Smooth muscle cell (in vitro differentiated cells): ENCODE data around the gene EVI5L. TPM values are rescaled to one million over a fixed set of nuclear protein-coding genes. Genes with fewer than 3 reads are reported as not detected.
A peak's percentile ranks its signal among the peaks of the same experiment; 100 is the strongest.

Experiments
- DNase-seq: peaks from one replicate; lab custom pipeline; 2025; ENCODE audit not compliant: unreplicated experiment; lab: John Stamatoyannopoulos, UW
- H2AFZ ChIP-seq: fragments of 200-600 bp; sonication (generic); 2 replicates; pipeline ENCODE4 v1.6.0; 2016; ENCODE audit warnings: antibody characterized with exemption, low read depth, mild to moderate bottlenecking
- H3F3A ChIP-seq: fragments of 200-600 bp; sonication (generic); 2 replicates; pipeline ENCODE4 v1.6.0; 2017; ENCODE audit warnings: antibody characterized with exemption, low read depth
- H3K27ac ChIP-seq: fragments of 200-600 bp; sonication (generic); 2 replicates; pipeline ENCODE4 v1.5.1; 2016; ENCODE audit warnings: low read depth, mild to moderate bottlenecking
- H3K27me3 ChIP-seq: fragments of 200-600 bp; sonication (generic); 2 replicates; pipeline ENCODE4 v1.6.1; 2016; ENCODE audit warnings: low read depth, mild to moderate bottlenecking
- H3K36me3 ChIP-seq: fragments of 200-600 bp; sonication (generic); 2 replicates; pipeline ENCODE4 v1.5.1; 2016; ENCODE audit warnings: low read depth
- H3K4me1 ChIP-seq: fragments of 200-600 bp; sonication (generic); 2 replicates; pipeline ENCODE4 v1.5.1; 2016; ENCODE audit warnings: low read depth
- H3K4me2 ChIP-seq: fragments of 200-600 bp; sonication (generic); 2 replicates; pipeline ENCODE4 v1.6.0; 2016; ENCODE audit warnings: mild to moderate bottlenecking
- H3K4me3 ChIP-seq: fragments of 200-600 bp; sonication (generic); 2 replicates; pipeline ENCODE4 v1.5.1; 2016; ENCODE audit warnings: mild to moderate bottlenecking
- H3K79me2 ChIP-seq: fragments of 200-600 bp; sonication (generic); 2 replicates; pipeline ENCODE4 v1.6.0; 2016; ENCODE audit warnings: low read depth, mild to moderate bottlenecking
- H3K9ac ChIP-seq: fragments of 200-600 bp; sonication (generic); 2 replicates; pipeline ENCODE4 v1.6.0; 2016; ENCODE audit warnings: low read depth
- H3K9me3 ChIP-seq: fragments of 200-600 bp; sonication (generic); replicated peaks from 2 replicates; pipeline ENCODE4 v1.5.1; 2016; ENCODE audit warnings: low read depth
- H4K20me1 ChIP-seq: fragments of 200-600 bp; sonication (generic); 2 replicates; pipeline ENCODE4 v1.6.0; 2016; ENCODE audit warnings: low read depth
- CTCF ChIP-seq: fragments of 200-600 bp; sonication (generic); IDR thresholded peaks from 2 replicates; pipeline ENCODE4 v1.5.1; 2017; ENCODE audit warnings: borderline replicate concordance, mild to moderate bottlenecking, antibody characterized with exemption; ENCODE audit not compliant: insufficient read depth, poor library complexity, severe bottlenecking
- WGBS: methylation state at CpG from one replicate; pipeline ENCODE4 v1.1.7; 2016; ENCODE audit warnings: low lambda C conversion rate; 5-methylcytosine and 5-hydroxymethylcytosine counted together
- polyA plus RNA-seq: library from polyadenylated mRNA; unstranded; fragments of >200 nt; fragmentation: Nextera tagmentation; extraction: Ambion mirVana; gene quantifications from 2 replicates; pipeline ENCODE4 v1.2.1, GENCODE V29; 2016
- total RNA-seq: library from RNA; depleted of rRNA; stranded (reverse); fragments of >200 nt; gene quantifications from 2 replicates; pipeline ENCODE4 v1.2.3, GENCODE V29; 2014

The EVI5L gene
- total and polyA plus RNA-seq, 2 experiments from 2014 or later, result 8.8 to 21.2 TPM

- H3K4me3 ChIP-seq, result peak overlapping the region; percentile 43
- no peak overlapping the region for H2AFZ ChIP-seq
- H3K4me1 ChIP-seq, result peaks cover 4% of the 10 kb centered on the region
These were observed 41.7 kb downstream of the EVI5L start for GRCh38 chr19:7871437-7872305.

GRCh38 chr19:7872306-7873204, 42.5 kb downstream of the EVI5L start:
- no peak for TF ChIP-seq CTCF
- WGBS, result 62% methylated on average over 42 of the region's 47 CpGs

More at GRCh38 chr19:7871437-7872305, 41.7 kb downstream of the EVI5L start:
- peaks cover 3% of the 10 kb centered on the region for H3F3A ChIP-seq
- H3K9ac ChIP-seq, result no peak overlapping the region
- no peaks in the 10 kb centered on the region for H3K36me3 ChIP-seq
- H3K27ac ChIP-seq, result no peak overlapping the region
- no peak for TF ChIP-seq CTCF
- no peaks in the 10 kb centered on the region for H4K20me1 ChIP-seq
- no peaks in the 10 kb centered on the region for H3K79me2 ChIP-seq
- 4% methylated on average over 19 of the region's 33 CpGs for WGBS
- peak; percentile 74 for DNase-seq
- peak overlapping the region; percentile 84 for H3K4me2 ChIP-seq
- H3K9me3 ChIP-seq, result no peaks in the 10 kb centered on the region
- H3K27me3 ChIP-seq, result peaks cover 58% of the 10 kb centered on the region

DNA sequence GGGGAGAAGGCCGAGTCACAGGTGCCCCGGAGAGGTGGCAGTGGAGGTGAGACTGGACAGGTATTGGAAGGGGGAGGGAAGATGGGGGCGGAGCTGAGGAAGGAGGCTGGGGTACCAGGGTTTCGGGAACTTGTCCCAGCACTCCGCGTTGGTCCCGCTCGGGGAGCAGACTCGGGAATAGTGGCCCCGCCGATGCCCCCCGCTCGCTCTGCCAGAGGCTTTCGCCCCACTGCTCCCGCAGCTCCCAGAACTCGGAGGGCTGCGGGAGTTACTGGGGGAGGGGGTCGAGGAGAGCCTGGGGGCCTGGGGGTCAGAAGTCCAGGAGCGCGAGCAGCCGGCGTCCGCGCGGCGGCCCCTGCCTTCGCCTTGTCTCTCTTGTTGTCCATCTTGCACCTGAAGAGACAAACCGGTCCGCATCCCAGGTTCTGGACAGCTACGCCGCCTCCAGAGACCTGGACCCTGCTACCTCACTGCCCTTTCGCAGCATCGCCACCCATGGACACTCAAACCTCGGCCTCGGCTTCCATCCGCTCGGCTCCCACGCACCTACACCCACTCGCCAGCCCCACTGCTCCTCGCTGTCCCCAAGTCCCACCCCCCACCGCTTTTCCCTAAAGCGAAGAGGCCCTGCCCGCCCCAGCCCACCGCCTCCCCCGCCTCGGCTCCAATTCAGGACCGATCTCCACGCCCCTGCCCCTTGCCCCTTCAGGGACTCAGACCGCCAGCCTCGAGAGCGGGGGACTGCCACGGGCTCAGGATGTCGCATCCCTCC, 43.5 kb downstream of the EVI5L start:
- Histone ChIP-seq H3K9ac (no peak overlapping the region), H3K27ac (no peak overlapping the region), H3F3A (peaks cover 3% of the 10 kb centered on the region), H3K9me3 (no peaks in the 10 kb centered on the region), H2AFZ (no peak overlapping the region), H3K4me2 (peak overlapping the region; percentile 84), H3K27me3 (peaks cover 40% of the 10 kb centered on the region), H3K4me3 (peak overlapping the region; percentile 34), H3K79me2 (no peaks in the 10 kb centered on the region), H4K20me1 (no peaks in the 10 kb centered on the region), H3K36me3 (no peaks in the 10 kb centered on the region), H3K4me1 (peaks cover 4% of the 10 kb centered on the region)
- no peak for DNase-seq
- TF ChIP-seq CTCF, result no peak
- 13% methylated on average over 13 of the region's 53 CpGs for WGBS

More at GRCh38 chr19:7872306-7873204, 42.5 kb downstream of the EVI5L start:
- Histone ChIP-seq H3K4me3 (peak overlapping the region; percentile 43), H3K4me1 (peaks cover 4% of the 10 kb centered on the region), H3K27me3 (peaks cover 50% of the 10 kb centered on the region), H3K4me2 (peak overlapping the region; percentile 84), H3K79me2 (no peaks in the 10 kb centered on the region), H3F3A (peaks cover 3% of the 10 kb centered on the region), H4K20me1 (no peaks in the 10 kb centered on the region), H3K9me3 (no peaks in the 10 kb centered on the region), H3K36me3 (no peaks in the 10 kb centered on the region), H2AFZ (no peak overlapping the region), H3K9ac (no peak overlapping the region), H3K27ac (no peak overlapping the region)
- no peak for DNase-seq
